Measurements from ENCODE around the gene PCDHGB6. TPM values are rescaled to one million over a fixed set of nuclear protein-coding genes. Genes with fewer than 3 reads are reported as not detected.

Gene PCDHGB6
- total RNA-seq, 3 donors from 2014 or later, result 8.8 to 12.8 (median 10.8) TPM

DNA sequence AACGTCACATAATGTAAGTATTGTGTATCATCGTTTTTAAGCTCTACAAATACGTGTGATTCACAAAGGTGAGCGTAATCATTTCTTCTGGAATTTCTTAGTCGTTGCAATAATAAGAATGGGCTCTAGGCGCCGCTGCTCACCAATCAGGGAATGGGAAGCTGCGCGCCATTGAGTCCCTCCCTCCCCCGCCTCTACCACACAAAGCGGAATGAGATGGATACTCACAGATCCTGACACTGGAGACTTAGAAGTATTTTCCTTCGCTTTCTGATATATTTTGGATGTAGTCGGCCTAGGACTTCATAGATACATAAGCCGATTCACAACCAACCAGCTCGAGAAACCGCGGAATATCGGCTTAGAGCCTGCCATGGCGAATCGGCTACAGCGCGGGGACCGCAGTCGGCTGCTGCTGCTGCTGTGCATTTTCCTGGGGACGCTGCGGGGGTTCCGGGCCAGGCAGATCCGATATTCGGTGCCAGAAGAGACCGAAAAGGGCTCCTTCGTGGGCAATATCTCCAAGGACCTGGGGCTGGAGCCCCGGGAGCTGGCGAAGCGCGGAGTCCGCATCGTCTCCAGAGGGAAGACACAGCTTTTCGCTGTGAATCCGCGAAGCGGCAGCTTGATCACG lies 13.2 kb downstream of the PCDHGB6 start, which contains the start of gene PCDHGA11:
PCDHGA11 (plus strand) TSS at position 197 of the 634 bp plus-strand sequence; CDS start at position 374, 177 bp downstream.
- no peaks in the 10 kb centered on the region for H3K27me3 ChIP-seq
- no peak within 1 kb of the TSS for H3K27ac ChIP-seq
- intact Hi-C loops (cut with DNase I; ENCODE audit: low total_unique reads), result loop anchor here (10.0 kb wide), 1 partner anchor 134 kb away; no protein-coding TSS in a partner anchor
- peaks cover 80 to 100% of the 10 kb centered on the region in 2 donors for H3K9me3 ChIP-seq
- peak within 1 kb of the TSS; percentile 0 to 54 (median 22) for H3K4me3 ChIP-seq
- TF ChIP-seq, protein P1, sequence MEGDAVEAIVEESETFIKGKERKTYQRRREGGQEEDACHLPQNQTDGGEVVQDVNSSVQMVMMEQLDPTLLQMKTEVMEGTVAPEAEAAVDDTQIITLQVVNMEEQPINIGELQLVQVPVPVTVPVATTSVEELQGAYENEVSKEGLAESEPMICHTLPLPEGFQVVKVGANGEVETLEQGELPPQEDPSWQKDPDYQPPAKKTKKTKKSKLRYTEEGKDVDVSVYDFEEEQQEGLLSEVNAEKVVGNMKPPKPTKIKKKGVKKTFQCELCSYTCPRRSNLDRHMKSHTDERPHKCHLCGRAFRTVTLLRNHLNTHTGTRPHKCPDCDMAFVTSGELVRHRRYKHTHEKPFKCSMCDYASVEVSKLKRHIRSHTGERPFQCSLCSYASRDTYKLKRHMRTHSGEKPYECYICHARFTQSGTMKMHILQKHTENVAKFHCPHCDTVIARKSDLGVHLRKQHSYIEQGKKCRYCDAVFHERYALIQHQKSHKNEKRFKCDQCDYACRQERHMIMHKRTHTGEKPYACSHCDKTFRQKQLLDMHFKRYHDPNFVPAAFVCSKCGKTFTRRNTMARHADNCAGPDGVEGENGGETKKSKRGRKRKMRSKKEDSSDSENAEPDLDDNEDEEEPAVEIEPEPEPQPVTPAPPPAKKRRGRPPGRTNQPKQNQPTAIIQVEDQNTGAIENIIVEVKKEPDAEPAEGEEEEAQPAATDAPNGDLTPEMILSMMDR (IDR thresholded peaks at IDR 0.05), result no peak
- TF ChIP-seq POLR2A (IDR thresholded peaks at IDR 0.05) (no peak), POLR2AphosphoS5 (IDR thresholded peaks at IDR 0.05) (no peak)
- H3K36me3 ChIP-seq, result no peaks in the 10 kb centered on the region
- no peaks in the 10 kb centered on the region for H3K4me1 ChIP-seq
- DNase-seq (ENCODE audit: low spot score in 2 of 2), result no peak

DNA sequence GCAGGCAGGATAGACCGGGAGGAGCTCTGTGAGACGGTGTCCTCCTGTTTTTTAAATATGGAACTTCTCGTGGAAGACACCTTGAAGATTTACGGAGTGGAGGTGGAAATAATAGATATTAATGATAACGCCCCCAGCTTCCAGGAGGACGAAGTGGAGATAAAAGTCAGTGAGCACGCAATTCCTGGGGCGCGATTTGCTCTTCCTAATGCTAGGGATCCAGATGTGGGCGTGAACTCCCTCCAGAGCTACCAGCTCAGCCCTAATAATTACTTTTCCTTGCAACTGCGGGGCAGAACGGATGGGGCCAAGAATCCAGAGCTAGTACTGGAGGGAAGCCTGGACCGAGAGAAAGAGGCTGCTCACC lies 13.7 kb downstream of the PCDHGB6 start:
- intact Hi-C loops (cut with DNase I; ENCODE audit: low total_unique reads), result loop anchor here (10.0 kb wide), 1 partner anchor 133 kb away; no protein-coding TSS in a partner anchor
- Histone ChIP-seq H3K9me3 (peaks cover 85 to 100% of the 10 kb centered on the region in 2 donors), H3K36me3 (no peaks in the 10 kb centered on the region), H3K27ac (no peak overlapping the region), H3K27me3 (no peaks in the 10 kb centered on the region), H3K4me3 (peak overlapping the region in 2 of 3 donors; percentile 22 to 54), H3K4me1 (no peaks in the 10 kb centered on the region)
- DNase-seq (ENCODE audit: low spot score in 2 of 2), result no peak
- TF ChIP-seq, protein P1 (IDR thresholded peaks at IDR 0.05), result no peak
- TF ChIP-seq POLR2A (IDR thresholded peaks at IDR 0.05) (no peak), POLR2AphosphoS5 (IDR thresholded peaks at IDR 0.05) (no peak)

DNA sequence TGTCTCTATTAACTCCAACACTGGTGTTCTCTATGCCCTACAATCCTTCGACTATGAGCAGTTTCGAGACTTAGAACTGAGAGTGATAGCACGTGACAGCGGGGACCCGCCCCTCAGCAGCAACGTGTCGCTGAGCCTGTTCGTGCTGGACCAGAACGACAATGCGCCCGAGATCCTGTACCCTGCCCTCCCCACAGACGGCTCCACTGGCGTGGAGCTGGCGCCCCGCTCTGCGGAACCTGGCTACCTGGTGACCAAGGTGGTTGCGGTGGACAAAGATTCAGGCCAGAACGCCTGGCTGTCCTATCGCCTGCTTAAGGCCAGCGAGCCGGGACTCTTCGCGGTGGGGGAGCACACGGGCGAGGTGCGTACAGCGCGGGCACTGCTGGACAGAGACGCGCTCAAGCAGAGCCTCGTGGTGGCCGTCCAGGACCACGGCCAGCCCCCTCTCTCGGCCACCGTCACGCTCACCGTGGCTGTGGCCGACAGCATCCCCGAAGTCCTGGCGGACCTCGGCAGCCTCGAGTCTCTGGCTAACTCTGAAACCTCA lies 15.0 kb downstream of the PCDHGB6 start:
- intact Hi-C loops (cut with DNase I; ENCODE audit: low total_unique reads), result loop anchor here (10.0 kb wide), 1 partner anchor 132 kb away; no protein-coding TSS in a partner anchor
- peak overlapping the region in 1 of 3 donors; percentile 26 for H3K4me3 ChIP-seq
- TF ChIP-seq POLR2A (IDR thresholded peaks at IDR 0.05), result no peak
- TF ChIP-seq, protein P1 (IDR thresholded peaks at IDR 0.05), result no peak
- TF ChIP-seq POLR2AphosphoS5 (IDR thresholded peaks at IDR 0.05), result no peak
- DNase-seq (ENCODE audit: low spot score in 2 of 2), result no peak
- H3K27me3 ChIP-seq, result no peaks in the 10 kb centered on the region
- H3K36me3 ChIP-seq, result no peaks in the 10 kb centered on the region
- peaks cover 93 to 100% of the 10 kb centered on the region in 2 donors for H3K9me3 ChIP-seq
- no peak overlapping the region for H3K27ac ChIP-seq
- no peaks in the 10 kb centered on the region for H3K4me1 ChIP-seq

DNA sequence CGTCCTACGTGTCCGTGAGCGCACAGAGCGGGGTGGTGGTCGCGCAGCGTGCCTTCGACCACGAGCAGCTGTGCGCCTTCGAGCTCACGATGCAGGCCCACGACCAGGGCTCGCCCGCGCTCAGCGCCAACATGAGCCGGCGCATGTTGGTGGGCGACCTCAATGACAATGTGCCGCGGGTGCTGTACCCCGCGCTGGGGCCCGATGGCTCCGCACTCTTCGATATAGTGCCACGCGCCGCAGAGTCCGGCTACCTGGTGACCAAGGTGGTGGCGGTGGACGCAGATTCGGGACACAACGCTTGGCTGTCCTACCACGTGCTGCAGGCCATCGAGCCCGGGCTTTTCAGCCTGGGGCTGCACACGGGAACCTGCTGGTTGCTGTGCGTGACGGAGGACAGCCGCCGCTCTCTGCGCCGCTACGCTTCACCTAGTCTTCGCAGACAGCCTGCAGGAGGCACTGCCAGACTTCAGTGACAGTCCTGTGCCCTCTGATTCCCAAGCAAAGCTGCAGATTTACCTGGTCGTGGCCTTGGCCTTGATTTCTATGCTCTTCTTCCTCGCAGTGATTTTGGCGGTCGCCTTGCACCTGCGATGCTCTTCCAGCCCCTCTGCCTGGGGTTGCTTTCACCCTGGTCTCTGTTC lies 20.1 kb downstream of the PCDHGB6 start:
- Histone ChIP-seq H3K4me3 (peak overlapping the region in 1 of 3 donors; percentile 34), H3K27me3 (no peaks in the 10 kb centered on the region), H3K27ac (no peak overlapping the region), H3K9me3 (peaks cover 91 to 99% of the 10 kb centered on the region in 2 donors), H3K4me1 (no peaks in the 10 kb centered on the region), H3K36me3 (no peaks in the 10 kb centered on the region)
- intact Hi-C loops (cut with DNase I; ENCODE audit: low total_unique reads), result loop anchor here (10.0 kb wide), 1 partner anchor 127 kb away; no protein-coding TSS in a partner anchor
- TF ChIP-seq, protein P1 (IDR thresholded peaks at IDR 0.05), result no peak
- TF ChIP-seq POLR2AphosphoS5 (IDR thresholded peaks at IDR 0.05) (no peak), POLR2A (IDR thresholded peaks at IDR 0.05) (no peak)
- no peak for DNase-seq (ENCODE audit: low spot score in 2 of 2)
